HG03159 (cell line): ENCODE measurements around the gene GNAZ.

Experiments used
- ATAC-seq: cut with Tn5 transposase; IDR thresholded peaks from one replicate; pipeline ENCODE4 v1.9.1; 2021; ENCODE audit warnings: mild to moderate bottlenecking, moderate library complexity; ENCODE audit not compliant: unreplicated experiment

GNAZ gene

GRCh38 chr22:23091760-23092159 is 21.4 kb downstream of the GNAZ start:
- ATAC-seq: no peak

GRCh38 chr22:23092217-23092955 is 22.1 kb downstream of the GNAZ start:
- no peak for ATAC-seq

- ATAC-seq: no peak
Observed at GRCh38 chr22:23093051-23093788, 22.9 kb downstream of the GNAZ start.

GRCh38 chr22:23094260-23094659 is 23.9 kb downstream of the GNAZ start:
- ATAC-seq: no peak

- no peak for ATAC-seq
Observed at GRCh38 chr22:23094695-23095681, 24.7 kb downstream of the GNAZ start.

- no peak for ATAC-seq
Observed at GRCh38 chr22:23095733-23096342, 25.5 kb downstream of the GNAZ start.

- no peak for ATAC-seq
Observed at GRCh38 chr22:23097412-23098229, 27.3 kb downstream of the GNAZ start.

- no peak for ATAC-seq
Observed at GRCh38 chr22:23098230-23098705, 27.9 kb downstream of the GNAZ start.

GRCh38 chr22:23098718-23099530 is 28.6 kb downstream of the GNAZ start:
- no peak for ATAC-seq

GRCh38 chr22:23099531-23099804 is 29.1 kb downstream of the GNAZ start:
- no peak for ATAC-seq

- ATAC-seq: no peak
Observed at GRCh38 chr22:23100124-23100801, 29.9 kb downstream of the GNAZ start.

GRCh38 chr22:23101524-23101923 is 31.2 kb downstream of the GNAZ start:
- no peak for ATAC-seq

- no peak for ATAC-seq
Observed at GRCh38 chr22:23102002-23102655, 31.8 kb downstream of the GNAZ start.

GRCh38 chr22:23102776-23103175 is 32.5 kb downstream of the GNAZ start:
- ATAC-seq: no peak

- no peak for ATAC-seq
Observed at GRCh38 chr22:23103199-23103954, 33.1 kb downstream of the GNAZ start.

GRCh38 chr22:23104187-23104971 is 34.1 kb downstream of the GNAZ start:
- no peak for ATAC-seq

- ATAC-seq: no peak
Observed at GRCh38 chr22:23105304-23105703, 35.0 kb downstream of the GNAZ start.
